Osteoblast (primary cell): ENCODE data around the gene MTHFD1L. TPM values are rescaled to one million over a fixed set of nuclear protein-coding genes. Genes with fewer than 3 reads are reported as not detected.
A peak's percentile ranks its signal among the peaks of the same experiment; 100 is the strongest.

Experiments used
- DNase-seq: peaks from one replicate; pipeline ENCODE4 v3.0.0; 2011; ENCODE audit warnings: low spot score, mixed read lengths; ENCODE audit not compliant: insufficient read length; ENCODE audit errors: missing footprints
- H2AFZ ChIP-seq: 2 replicates; pipeline ENCODE4 v1.6.0; 2011; ENCODE audit warnings: mild to moderate bottlenecking, low read length
- H3K27ac ChIP-seq: 2 replicates; pipeline ENCODE4 v1.5.1; 2011; ENCODE audit warnings: mild to moderate bottlenecking, low read depth, low read length, moderate library complexity
- H3K27me3 ChIP-seq: 2 replicates; pipeline ENCODE4 v1.6.0; 2012; ENCODE audit warnings: mild to moderate bottlenecking, control low read depth, inconsistent platforms, low read length, moderate library complexity; ENCODE audit not compliant: insufficient read depth
- H3K36me3 ChIP-seq: 2 replicates; pipeline ENCODE4 v1.5.1; 2011; ENCODE audit warnings: mild to moderate bottlenecking, low read length, control low read depth, moderate library complexity; ENCODE audit not compliant: insufficient read depth
- H3K4me1 ChIP-seq: 2 replicates; pipeline ENCODE4 v1.5.1; 2011; ENCODE audit warnings: mild to moderate bottlenecking, low read length, control low read depth, moderate library complexity; ENCODE audit not compliant: insufficient read depth
- H3K4me2 ChIP-seq: 2 replicates; pipeline ENCODE4 v1.6.0; 2011; ENCODE audit warnings: mild to moderate bottlenecking, low read length; ENCODE audit not compliant: insufficient read depth
- H3K4me3 ChIP-seq: fragments of 200-600 bp; sonication (generic); 3 replicates; pipeline ENCODE4 v1.5.1; 2012; ENCODE audit warnings: mild to moderate bottlenecking, low read length, inconsistent platforms; ENCODE audit not compliant: insufficient read depth
- H3K79me2 ChIP-seq: 2 replicates; pipeline ENCODE4 v1.6.0; 2012; ENCODE audit warnings: mild to moderate bottlenecking, low read length, control low read depth, inconsistent platforms; ENCODE audit not compliant: insufficient read depth
- H3K9me3 ChIP-seq: 2 replicates; pipeline ENCODE4 v1.5.1; 2011; ENCODE audit warnings: low read depth, low read length, control low read depth
- H4K20me1 ChIP-seq: 2 replicates; pipeline ENCODE4 v1.6.0; 2012; ENCODE audit warnings: mild to moderate bottlenecking, low read length, control low read depth; ENCODE audit not compliant: insufficient read depth
- CTCF ChIP-seq: IDR thresholded peaks from 2 replicates; pipeline ENCODE4 v1.5.1; 2011; ENCODE audit warnings: mild to moderate bottlenecking, low read depth, low read length, moderate library complexity; ENCODE audit errors: extremely low read depth
- total RNA-seq: library from RNA; depleted of rRNA; stranded (reverse); fragments of >200 nt; gene quantifications from 2 replicates; pipeline ENCODE4 v1.2.3, GENCODE V29; 2012

MTHFD1L gene
- total RNA-seq, 1 donor, result 56.8 TPM

GRCh38 chr6:151054306-151054705 is 188.8 kb downstream of the MTHFD1L start:
- no peak overlapping the region for H3K4me3 ChIP-seq
- no peak overlapping the region for H3K4me2 ChIP-seq
- H3K4me1 ChIP-seq, result peaks cover 1% of the 10 kb centered on the region
- H3K27me3 ChIP-seq, result no peaks in the 10 kb centered on the region
- TF ChIP-seq CTCF, result no peak
- H3K27ac ChIP-seq, result no peak overlapping the region
- peak; percentile 43 for DNase-seq
- no peaks in the 10 kb centered on the region for H3K79me2 ChIP-seq
- no peak overlapping the region for H2AFZ ChIP-seq
- no peaks in the 10 kb centered on the region for H4K20me1 ChIP-seq
- no peaks in the 10 kb centered on the region for H3K9me3 ChIP-seq
- peaks cover 17% of the 10 kb centered on the region for H3K36me3 ChIP-seq

GRCh38 chr6:151056230-151056907 is 190.9 kb downstream of the MTHFD1L start:
- Histone ChIP-seq H3K27ac (no peak overlapping the region), H3K36me3 (peaks cover 14% of the 10 kb centered on the region), H4K20me1 (no peaks in the 10 kb centered on the region), H3K27me3 (no peaks in the 10 kb centered on the region), H3K9me3 (no peaks in the 10 kb centered on the region), H2AFZ (no peak overlapping the region), H3K4me1 (peaks cover 17% of the 10 kb centered on the region), H3K4me2 (no peak overlapping the region), H3K4me3 (no peak overlapping the region), H3K79me2 (no peaks in the 10 kb centered on the region)
- TF ChIP-seq CTCF, result no peak
- no peak for DNase-seq

- no peaks in the 10 kb centered on the region for H4K20me1 ChIP-seq
- no peak overlapping the region for H3K4me3 ChIP-seq
- no peak for DNase-seq
- H3K79me2 ChIP-seq, result no peaks in the 10 kb centered on the region
- no peaks in the 10 kb centered on the region for H3K27me3 ChIP-seq
- H3K4me2 ChIP-seq, result no peak overlapping the region
- TF ChIP-seq CTCF, result no peak
- peaks cover 17% of the 10 kb centered on the region for H3K4me1 ChIP-seq
- no peaks in the 10 kb centered on the region for H3K9me3 ChIP-seq
- H2AFZ ChIP-seq, result no peak overlapping the region
- H3K27ac ChIP-seq, result no peak overlapping the region
- H3K36me3 ChIP-seq, result peaks cover 12% of the 10 kb centered on the region
These were observed 191.6 kb downstream of the MTHFD1L start for GRCh38 chr6:151057061-151057460.

GRCh38 chr6:151058021-151058733 is 192.7 kb downstream of the MTHFD1L start:
- no peak for TF ChIP-seq CTCF
- Histone ChIP-seq H3K27me3 (no peaks in the 10 kb centered on the region), H3K9me3 (no peaks in the 10 kb centered on the region), H4K20me1 (no peaks in the 10 kb centered on the region), H3K79me2 (no peaks in the 10 kb centered on the region), H3K36me3 (peaks cover 4% of the 10 kb centered on the region), H3K4me3 (no peak overlapping the region), H3K27ac (peak overlapping the region; percentile 89), H2AFZ (no peak overlapping the region), H3K4me2 (no peak overlapping the region), H3K4me1 (peaks cover 24% of the 10 kb centered on the region)
- no peak for DNase-seq
